ENCODE results near the gene CDH23. TPM values are rescaled to one million over a fixed set of nuclear protein-coding genes. Genes with fewer than 3 reads are reported as not detected.

The CDH23 gene
- total RNA-seq, 1 experiment from 2014 or later: 7.8 TPM

DNA sequence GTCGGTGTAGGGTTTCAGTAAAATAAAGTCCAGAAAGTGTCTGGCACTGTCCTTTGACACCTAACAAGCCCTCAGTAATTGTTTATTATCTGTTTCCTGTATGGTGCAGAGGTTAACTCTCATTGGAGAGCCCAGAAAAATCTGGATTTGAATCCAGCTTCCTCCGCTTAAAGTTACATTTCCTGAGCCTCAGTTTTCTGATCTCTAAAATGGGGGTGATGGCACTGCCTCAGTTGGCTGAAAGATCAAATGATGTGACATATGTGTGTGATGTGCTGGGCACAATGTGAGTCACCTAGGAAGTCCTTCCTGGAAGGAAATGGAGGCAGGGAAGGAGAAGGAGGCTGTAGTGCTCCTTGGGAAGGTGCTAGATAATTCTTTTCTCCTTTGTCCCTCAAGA is 14.7 kb upstream of the CDH23 start:
- Histone ChIP-seq H3K79me2 (ENCODE audit: low read depth) (no peaks in the 10 kb centered on the region), H4K20me1 (ENCODE audit: insufficient read depth) (no peaks in the 10 kb centered on the region), H3K36me3 (ENCODE audit: low read depth) (no peaks in the 10 kb centered on the region), H3K4me1 (replicated peaks; ENCODE audit: insufficient read depth) (peaks cover 24% of the 10 kb centered on the region), H3K27ac (no peak overlapping the region), H3F3A (ENCODE audit: insufficient read depth, low read depth) (peaks cover 11% of the 10 kb centered on the region), H3K9me2 (ENCODE audit: insufficient read depth) (no peaks in the 10 kb centered on the region), H3K9me3 (ENCODE audit: insufficient read depth, low read depth) (no peaks in the 10 kb centered on the region), H3K27me3 (ENCODE audit: insufficient read depth, low read depth) (no peaks in the 10 kb centered on the region), H3K4me2 (no peak overlapping the region), H3K4me3 (no peak overlapping the region), H2AFZ (no peak overlapping the region)
- intact Hi-C loops (cut with micrococcal nuclease; ENCODE audit: unreplicated experiment): no loop called here
- ChIA-PET POLR2A (ENCODE audit: unreplicated experiment) (interaction anchor here (0.6 kb wide), 1 partner anchor 711 kb away, joined by 6 read pairs; no protein-coding TSS in a partner anchor), CTCF (interaction anchor here (1.2 kb wide), 1 partner anchor 62 kb away, joined by 3 read pairs; the partner anchor contains the start of gene SLC29A3)
- DNase-seq: no peak
- no TSS peak for BruUV-seq (replicated peaks)
- no peak for TF ChIP-seq EZH2 (IDR thresholded peaks at IDR 0.05; ENCODE audit: low read depth)
- TF ChIP-seq, protein P1, sequence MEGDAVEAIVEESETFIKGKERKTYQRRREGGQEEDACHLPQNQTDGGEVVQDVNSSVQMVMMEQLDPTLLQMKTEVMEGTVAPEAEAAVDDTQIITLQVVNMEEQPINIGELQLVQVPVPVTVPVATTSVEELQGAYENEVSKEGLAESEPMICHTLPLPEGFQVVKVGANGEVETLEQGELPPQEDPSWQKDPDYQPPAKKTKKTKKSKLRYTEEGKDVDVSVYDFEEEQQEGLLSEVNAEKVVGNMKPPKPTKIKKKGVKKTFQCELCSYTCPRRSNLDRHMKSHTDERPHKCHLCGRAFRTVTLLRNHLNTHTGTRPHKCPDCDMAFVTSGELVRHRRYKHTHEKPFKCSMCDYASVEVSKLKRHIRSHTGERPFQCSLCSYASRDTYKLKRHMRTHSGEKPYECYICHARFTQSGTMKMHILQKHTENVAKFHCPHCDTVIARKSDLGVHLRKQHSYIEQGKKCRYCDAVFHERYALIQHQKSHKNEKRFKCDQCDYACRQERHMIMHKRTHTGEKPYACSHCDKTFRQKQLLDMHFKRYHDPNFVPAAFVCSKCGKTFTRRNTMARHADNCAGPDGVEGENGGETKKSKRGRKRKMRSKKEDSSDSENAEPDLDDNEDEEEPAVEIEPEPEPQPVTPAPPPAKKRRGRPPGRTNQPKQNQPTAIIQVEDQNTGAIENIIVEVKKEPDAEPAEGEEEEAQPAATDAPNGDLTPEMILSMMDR (conservative IDR thresholded peaks at IDR 0.05): no peak

DNA sequence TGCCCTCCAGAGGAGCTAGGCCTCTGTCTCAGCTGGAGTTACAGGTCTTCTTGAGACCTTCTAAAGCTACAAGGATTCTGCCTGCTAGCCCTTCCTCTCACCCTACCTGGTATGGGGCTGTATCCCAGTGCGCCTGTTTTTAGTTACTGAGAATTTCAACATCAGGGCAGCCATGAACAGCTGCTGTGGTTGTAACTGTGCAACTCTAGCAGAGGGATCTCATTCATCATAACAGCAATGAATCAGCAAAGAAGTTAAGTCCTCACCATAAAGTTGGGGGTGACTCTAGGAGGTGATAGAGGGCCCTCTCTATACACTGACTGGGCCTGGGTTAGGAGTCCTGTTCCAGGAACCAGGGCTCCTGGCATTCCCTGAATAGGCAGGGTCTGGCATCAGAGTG is 14.0 kb upstream of the CDH23 start:
- BruUV-seq (replicated peaks): no TSS peak
- Histone ChIP-seq H3K79me2 (ENCODE audit: low read depth) (no peaks in the 10 kb centered on the region), H3K9me3 (ENCODE audit: insufficient read depth, low read depth) (no peaks in the 10 kb centered on the region), H3K4me1 (replicated peaks; ENCODE audit: insufficient read depth) (peaks cover 21% of the 10 kb centered on the region), H3K36me3 (ENCODE audit: low read depth) (no peaks in the 10 kb centered on the region), H3K4me2 (no peak overlapping the region), H3K4me3 (no peak overlapping the region), H3K27me3 (ENCODE audit: insufficient read depth, low read depth) (no peaks in the 10 kb centered on the region), H3K27ac (no peak overlapping the region), H3F3A (ENCODE audit: insufficient read depth, low read depth) (peaks cover 6% of the 10 kb centered on the region; the same call in 1 of the 2 replicates), H3K9me2 (ENCODE audit: insufficient read depth) (no peaks in the 10 kb centered on the region), H2AFZ (no peak overlapping the region), H4K20me1 (ENCODE audit: insufficient read depth) (no peaks in the 10 kb centered on the region)
- POLR2A ChIA-PET (ENCODE audit: unreplicated experiment): no interaction called here
- CTCF ChIA-PET: interaction anchor here (0.6 to 0.7 kb wide), 2 partner anchors 19 to 52 kb away, joined by 3 read pairs; no protein-coding TSS in a partner anchor
- TF ChIP-seq EZH2 (IDR thresholded peaks at IDR 0.05; ENCODE audit: low read depth): no peak
- TF ChIP-seq, protein P1 (conservative IDR thresholded peaks at IDR 0.05): no peak
- intact Hi-C loops (cut with micrococcal nuclease; ENCODE audit: unreplicated experiment): no loop called here
- no peak for DNase-seq

DNA sequence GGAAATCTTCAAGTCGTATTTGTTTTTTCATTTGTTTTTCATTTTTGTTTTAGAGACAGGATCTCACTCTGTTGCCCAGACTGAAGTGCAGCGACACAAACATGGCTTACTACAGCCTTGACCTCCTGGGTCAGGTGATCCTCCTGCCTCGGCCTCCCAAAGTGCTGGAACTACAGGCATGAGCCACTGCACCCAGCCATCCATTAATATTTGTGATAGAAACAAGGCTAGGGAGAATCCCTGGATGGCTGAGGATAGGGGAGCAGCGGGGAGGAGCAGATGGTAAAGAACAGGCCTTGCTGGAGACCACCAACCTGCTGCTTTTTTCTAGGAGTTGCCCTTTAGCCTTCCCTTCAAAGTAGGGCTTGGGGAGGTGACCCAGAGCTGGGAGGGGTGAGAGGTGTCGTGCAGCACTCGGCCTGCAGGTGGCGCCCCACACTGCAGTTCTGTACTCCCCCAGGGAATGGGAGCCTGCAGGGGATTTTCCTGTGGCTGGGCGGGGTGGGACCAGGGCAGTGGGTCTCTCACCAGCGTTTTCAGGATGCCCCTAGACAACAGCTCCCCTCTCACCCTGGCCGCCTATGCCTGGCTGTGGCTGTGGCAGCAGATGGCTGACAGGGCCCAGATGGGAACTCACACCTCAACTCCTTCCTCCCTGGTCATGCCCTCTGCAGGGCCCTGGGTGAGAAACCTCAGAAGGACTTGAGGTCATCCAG is 12.6 kb upstream of the CDH23 start:
- Histone ChIP-seq H3K9me3 (ENCODE audit: insufficient read depth, low read depth) (no peaks in the 10 kb centered on the region), H3K27me3 (ENCODE audit: insufficient read depth, low read depth) (no peaks in the 10 kb centered on the region), H2AFZ (no peak overlapping the region), H4K20me1 (ENCODE audit: insufficient read depth) (no peaks in the 10 kb centered on the region), H3K4me1 (replicated peaks; ENCODE audit: insufficient read depth) (peaks cover 8% of the 10 kb centered on the region), H3K36me3 (ENCODE audit: low read depth) (no peaks in the 10 kb centered on the region), H3K4me2 (no peak overlapping the region), H3F3A (ENCODE audit: insufficient read depth, low read depth) (no peaks in the 10 kb centered on the region), H3K27ac (no peak overlapping the region), H3K4me3 (no peak overlapping the region), H3K9me2 (ENCODE audit: insufficient read depth) (no peaks in the 10 kb centered on the region), H3K79me2 (ENCODE audit: low read depth) (no peaks in the 10 kb centered on the region)
- no peak for TF ChIP-seq EZH2 (IDR thresholded peaks at IDR 0.05; ENCODE audit: low read depth)
- TF ChIP-seq, protein P1 (conservative IDR thresholded peaks at IDR 0.05): peak; percentile 98
- DNase-seq: peak in 1 of 2 experiments; percentile 77
- ChIA-PET POLR2A (ENCODE audit: unreplicated experiment) (no interaction called here), CTCF (interaction anchor here (0.6 to 1.3 kb wide), 5 partner anchors 16 to 665 kb away, joined by 4 to 7 read pairs (median 5); partner anchors contain the start of gene SLC29A3)
- intact Hi-C loops (cut with micrococcal nuclease; ENCODE audit: unreplicated experiment): loop anchor here (1.0 kb wide), 3 partner anchors 186 to 512 kb away; no protein-coding TSS in a partner anchor
- no TSS peak for BruUV-seq (replicated peaks)
